Loucy (cell line): Measurements from ENCODE around the gene RAB4A.

Experiments
- H2AFZ ChIP-seq: fragments of 200-600 bp; sonication (generic); 2 replicates; pipeline ENCODE4 v1.6.0; 2016; ENCODE audit warnings: antibody characterized with exemption, mild to moderate bottlenecking, low read length, moderate library complexity
- H3F3A ChIP-seq: fragments of 200-600 bp; 2 replicates; pipeline ENCODE4 v1.6.0; 2016; ENCODE audit warnings: antibody characterized with exemption, low read depth, mild to moderate bottlenecking
- H3K27me3 ChIP-seq: fragments of 200-600 bp; sonication (generic); 2 replicates; pipeline ENCODE4 v1.6.1; 2014; ENCODE audit warnings: low read length, mild to moderate bottlenecking; ENCODE audit not compliant: insufficient read depth, poor library complexity, severe bottlenecking
- H3K36me3 ChIP-seq: fragments of 200-600 bp; sonication (generic); 2 replicates; pipeline ENCODE4 v1.6.1; 2016; ENCODE audit warnings: low read length; ENCODE audit not compliant: insufficient read depth
- H3K4me1 ChIP-seq: fragments of 200-600 bp; sonication (generic); 2 replicates; pipeline ENCODE4 v1.5.1; 2014; ENCODE audit warnings: low read length, mild to moderate bottlenecking; ENCODE audit not compliant: insufficient read depth, poor library complexity, severe bottlenecking
- H3K4me2 ChIP-seq: fragments of 200-600 bp; sonication (generic); 2 replicates; pipeline ENCODE4 v1.6.0; 2014; ENCODE audit warnings: antibody characterized with exemption, low read length, low read depth, mild to moderate bottlenecking; ENCODE audit not compliant: poor library complexity, severe bottlenecking
- H3K4me3 ChIP-seq: fragments of 200-600 bp; sonication (generic); 2 replicates; pipeline ENCODE4 v1.5.1; 2014; ENCODE audit warnings: low read length, mild to moderate bottlenecking, mixed read lengths; ENCODE audit not compliant: poor library complexity, severe bottlenecking
- H3K79me2 ChIP-seq: fragments of 200-600 bp; sonication (generic); 2 replicates; pipeline ENCODE4 v1.6.1; 2014; ENCODE audit warnings: low read length; ENCODE audit not compliant: insufficient read depth
- H3K9ac ChIP-seq: fragments of 200-600 bp; sonication (generic); 2 replicates; pipeline ENCODE4 v1.6.0; 2014; ENCODE audit warnings: mild to moderate bottlenecking, low read depth, low read length, moderate library complexity; ENCODE audit not compliant: poor library complexity, severe bottlenecking
- H3K9me2 ChIP-seq: fragments of 200-600 bp; sonication (generic); replicated peaks from 2 replicates; pipeline ENCODE4 v1.6.1; 2016; ENCODE audit warnings: low read depth, low read length, mixed read lengths
- H3K9me3 ChIP-seq: fragments of 200-600 bp; sonication (generic); 2 replicates; pipeline ENCODE4 v1.6.1; 2014; ENCODE audit warnings: mild to moderate bottlenecking, antibody characterized with exemption, low read length, low read depth; ENCODE audit not compliant: insufficient read depth
- H4K20me1 ChIP-seq: fragments of 200-600 bp; sonication (generic); 2 replicates; pipeline ENCODE4 v1.6.0; 2014; ENCODE audit warnings: antibody characterized with exemption, low read length, mild to moderate bottlenecking; ENCODE audit not compliant: insufficient read depth, poor library complexity, severe bottlenecking
- CTCF ChIP-seq: fragments of 200-600 bp; sonication (generic); conservative IDR thresholded peaks from 2 replicates; pipeline ENCODE4 v1.5.1; 2014; ENCODE audit warnings: mild to moderate bottlenecking, antibody characterized with exemption, low read length
- EZH2phosphoT487 ChIP-seq: fragments of 200-600 bp; IDR thresholded peaks from 2 replicates; pipeline ENCODE4 v1.6.1; 2018; ENCODE audit warnings: antibody characterized with exemption, mild to moderate bottlenecking, moderate library complexity, borderline replicate concordance

RAB4A gene

GRCh38 chr1:229252228-229252984 lies 18.5 kb upstream of the RAB4A start:
- no peaks in the 10 kb centered on the region for H3K9me2 ChIP-seq
- no peak overlapping the region for H2AFZ ChIP-seq
- no peaks in the 10 kb centered on the region for H3K27me3 ChIP-seq
- H3K9me3 ChIP-seq, result no peaks in the 10 kb centered on the region
- H3K9ac ChIP-seq, result no peak overlapping the region
- H3K79me2 ChIP-seq, result no peaks in the 10 kb centered on the region
- H3K4me2 ChIP-seq, result no peak overlapping the region
- TF ChIP-seq EZH2phosphoT487 (no peak), CTCF (no peak)
- H3K36me3 ChIP-seq, result no peaks in the 10 kb centered on the region
- no peak overlapping the region for H3K4me3 ChIP-seq
- H3K4me1 ChIP-seq, result peaks cover 7% of the 10 kb centered on the region
- no peaks in the 10 kb centered on the region for H4K20me1 ChIP-seq
- H3F3A ChIP-seq, result peaks cover 2% of the 10 kb centered on the region; the same call in 1 of the 2 replicates

GRCh38 chr1:229253151-229253974 lies 17.5 kb upstream of the RAB4A start:
- H3K9me3 ChIP-seq, result no peaks in the 10 kb centered on the region
- peak overlapping the region; percentile 49 for H3K4me2 ChIP-seq
- no peaks in the 10 kb centered on the region for H4K20me1 ChIP-seq
- H3K9me2 ChIP-seq, result no peaks in the 10 kb centered on the region
- H3K27me3 ChIP-seq, result no peaks in the 10 kb centered on the region
- no peaks in the 10 kb centered on the region for H3K79me2 ChIP-seq
- peaks cover 10% of the 10 kb centered on the region for H3K4me1 ChIP-seq
- no peak overlapping the region for H2AFZ ChIP-seq
- peak overlapping the region; percentile 7 for H3K4me3 ChIP-seq
- TF ChIP-seq EZH2phosphoT487, result no peak
- H3K36me3 ChIP-seq, result no peaks in the 10 kb centered on the region
- no peak overlapping the region for H3K9ac ChIP-seq
- peaks cover 2% of the 10 kb centered on the region; the same call in 1 of the 2 replicates for H3F3A ChIP-seq

- H2AFZ ChIP-seq, result no peak overlapping the region
- TF ChIP-seq CTCF (peak; percentile 74), EZH2phosphoT487 (no peak)
- H3K9me2 ChIP-seq, result no peaks in the 10 kb centered on the region
- H3K79me2 ChIP-seq, result no peaks in the 10 kb centered on the region
- peaks cover 2% of the 10 kb centered on the region; the same call in 1 of the 2 replicates for H3F3A ChIP-seq
- no peaks in the 10 kb centered on the region for H4K20me1 ChIP-seq
- H3K4me1 ChIP-seq, result peaks cover 17% of the 10 kb centered on the region
- H3K4me3 ChIP-seq, result no peak overlapping the region
- H3K9ac ChIP-seq, result no peak overlapping the region
- no peaks in the 10 kb centered on the region for H3K9me3 ChIP-seq
- H3K36me3 ChIP-seq, result no peaks in the 10 kb centered on the region
- H3K4me2 ChIP-seq, result no peak overlapping the region
- no peaks in the 10 kb centered on the region for H3K27me3 ChIP-seq
Observed at GRCh38 chr1:229254910-229255541, 15.9 kb upstream of the RAB4A start.
